Glutamatergic neuron (in vitro differentiated cells): ENCODE results near the gene SLC5A6. TPM values are rescaled to one million over a fixed set of nuclear protein-coding genes. Genes with fewer than 3 reads are reported as not detected.
"Not testable (repeated sequence)": the region's sequence is repeated elsewhere in the genome, so short reads cannot be mapped to it uniquely, and the experiment has no call there.

Experiments used
- DNase-seq: peaks from one replicate; pipeline ENCODE4 v3.0.0; 2022
- H3K27ac Mint-ChIP-seq: one replicate; pipeline ENCODE4 v1.8.0; 2020; ENCODE audit warnings: mild to moderate bottlenecking, mixed read lengths, inconsistent platforms; ENCODE audit not compliant: unreplicated experiment
- H3K27me3 Mint-ChIP-seq: one replicate; pipeline ENCODE4 v1.8.0; 2020; ENCODE audit warnings: mild to moderate bottlenecking, moderate library complexity, mixed read lengths, inconsistent platforms; ENCODE audit not compliant: unreplicated experiment
- H3K36me3 Mint-ChIP-seq: one replicate; pipeline ENCODE4 v1.8.0; 2020; ENCODE audit warnings: mild to moderate bottlenecking, mixed read lengths, inconsistent platforms; ENCODE audit not compliant: unreplicated experiment
- H3K4me1 Mint-ChIP-seq: one replicate; pipeline ENCODE4 v1.8.0; 2020; ENCODE audit warnings: mild to moderate bottlenecking, low read depth, mixed read lengths, inconsistent platforms; ENCODE audit not compliant: unreplicated experiment
- H3K4me3 Mint-ChIP-seq: one replicate; pipeline ENCODE4 v1.8.0; 2020; ENCODE audit warnings: mild to moderate bottlenecking, mixed read lengths, inconsistent platforms; ENCODE audit not compliant: unreplicated experiment
- H3K9me3 Mint-ChIP-seq: one replicate; pipeline ENCODE4 v1.8.0; 2020; ENCODE audit warnings: mild to moderate bottlenecking, moderate library complexity, mixed read lengths, inconsistent platforms; ENCODE audit not compliant: unreplicated experiment
- total RNA-seq: library from RNA; stranded (reverse); fragmentation: NEBNext Ultra II Directional; extraction: Animal tissue kit (Norgen Biotek cat#: 25700); gene quantifications from one replicate; pipeline ENCODE4 v1.2.1, GENCODE V29; 2021; ENCODE audit not compliant: unreplicated experiment
- TF ChIP-seq, protein P1 (sequence below): fragments of 200-600 bp; sonication (generic); IDR thresholded peaks from one replicate; pipeline ENCODE4 v1.5.0; 2021; ENCODE audit not compliant: partially characterized antibody, unreplicated experiment

Gene SLC5A6
- total RNA-seq, 1 donor from 2014 or later = 40.0 TPM

DNA sequence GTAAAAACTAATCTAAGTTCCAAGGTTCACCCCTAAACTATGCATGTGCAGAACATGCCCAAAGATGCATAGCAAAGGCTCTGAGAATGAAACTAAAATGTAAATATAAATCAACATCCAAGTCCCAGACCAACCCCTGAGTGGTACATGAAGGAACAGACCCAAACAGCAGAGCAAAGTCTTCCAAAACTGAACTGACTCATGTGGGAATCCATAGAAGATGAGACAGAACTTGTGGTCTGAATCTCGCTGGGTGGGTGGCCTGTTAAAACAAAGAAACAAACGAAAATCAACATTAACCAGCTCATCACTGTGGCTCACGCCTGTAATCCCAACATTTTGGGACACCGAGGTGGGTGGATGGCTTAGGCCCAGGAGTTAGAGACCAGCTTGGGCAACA is 29.7 kb downstream of the SLC5A6 start:
- Mint-ChIP-seq H3K27ac (no peak overlapping the region), H3K4me1 (peaks cover 3% of the 10 kb centered on the region), H3K27me3 (peaks cover 5% of the 10 kb centered on the region), H3K36me3 (no peaks in the 10 kb centered on the region), H3K4me3 (no peak overlapping the region), H3K9me3 (no peaks in the 10 kb centered on the region)
- DNase-seq = no peak
- TF ChIP-seq, protein P1, sequence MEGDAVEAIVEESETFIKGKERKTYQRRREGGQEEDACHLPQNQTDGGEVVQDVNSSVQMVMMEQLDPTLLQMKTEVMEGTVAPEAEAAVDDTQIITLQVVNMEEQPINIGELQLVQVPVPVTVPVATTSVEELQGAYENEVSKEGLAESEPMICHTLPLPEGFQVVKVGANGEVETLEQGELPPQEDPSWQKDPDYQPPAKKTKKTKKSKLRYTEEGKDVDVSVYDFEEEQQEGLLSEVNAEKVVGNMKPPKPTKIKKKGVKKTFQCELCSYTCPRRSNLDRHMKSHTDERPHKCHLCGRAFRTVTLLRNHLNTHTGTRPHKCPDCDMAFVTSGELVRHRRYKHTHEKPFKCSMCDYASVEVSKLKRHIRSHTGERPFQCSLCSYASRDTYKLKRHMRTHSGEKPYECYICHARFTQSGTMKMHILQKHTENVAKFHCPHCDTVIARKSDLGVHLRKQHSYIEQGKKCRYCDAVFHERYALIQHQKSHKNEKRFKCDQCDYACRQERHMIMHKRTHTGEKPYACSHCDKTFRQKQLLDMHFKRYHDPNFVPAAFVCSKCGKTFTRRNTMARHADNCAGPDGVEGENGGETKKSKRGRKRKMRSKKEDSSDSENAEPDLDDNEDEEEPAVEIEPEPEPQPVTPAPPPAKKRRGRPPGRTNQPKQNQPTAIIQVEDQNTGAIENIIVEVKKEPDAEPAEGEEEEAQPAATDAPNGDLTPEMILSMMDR = no peak

DNA sequence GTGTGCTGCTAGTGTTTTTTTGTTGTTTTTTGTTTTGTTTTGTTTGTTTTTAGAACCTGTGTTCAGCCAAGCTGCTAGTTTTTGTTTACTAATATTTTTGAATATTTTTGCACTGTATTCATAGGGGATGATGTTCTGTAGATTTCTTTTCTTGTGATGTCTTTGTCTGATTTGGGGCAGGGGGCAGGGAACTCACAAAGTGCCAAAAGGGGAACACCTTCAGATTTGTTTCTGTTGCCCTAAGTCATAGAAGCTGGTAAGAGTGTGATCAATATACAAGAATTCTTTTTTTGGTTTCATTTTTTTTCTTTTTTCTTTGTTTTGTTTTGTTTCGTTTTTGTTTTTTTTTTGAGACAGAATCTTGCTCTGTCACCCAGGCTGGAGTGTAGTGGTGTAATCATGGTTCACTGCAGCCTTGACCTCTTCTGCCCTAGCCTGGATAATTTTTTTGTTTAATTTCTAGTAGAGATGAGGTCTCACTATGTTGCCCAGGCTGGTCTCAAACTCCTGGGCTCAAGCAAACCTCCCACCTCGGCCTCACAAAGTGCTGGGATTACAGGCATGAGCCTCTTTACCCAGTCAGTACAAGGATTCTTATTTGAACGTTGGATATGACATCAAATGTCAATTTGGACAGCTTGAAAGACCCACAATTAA is 32.6 kb downstream of the SLC5A6 start:
- Mint-ChIP-seq H3K4me1 (peaks cover 3% of the 10 kb centered on the region), H3K4me3 (no peak overlapping the region), H3K36me3 (no peaks in the 10 kb centered on the region), H3K27ac (no peak overlapping the region), H3K27me3 (peaks cover 5% of the 10 kb centered on the region), H3K9me3 (no peaks in the 10 kb centered on the region)
- TF ChIP-seq, protein P1 = no peak
- no peak for DNase-seq

DNA sequence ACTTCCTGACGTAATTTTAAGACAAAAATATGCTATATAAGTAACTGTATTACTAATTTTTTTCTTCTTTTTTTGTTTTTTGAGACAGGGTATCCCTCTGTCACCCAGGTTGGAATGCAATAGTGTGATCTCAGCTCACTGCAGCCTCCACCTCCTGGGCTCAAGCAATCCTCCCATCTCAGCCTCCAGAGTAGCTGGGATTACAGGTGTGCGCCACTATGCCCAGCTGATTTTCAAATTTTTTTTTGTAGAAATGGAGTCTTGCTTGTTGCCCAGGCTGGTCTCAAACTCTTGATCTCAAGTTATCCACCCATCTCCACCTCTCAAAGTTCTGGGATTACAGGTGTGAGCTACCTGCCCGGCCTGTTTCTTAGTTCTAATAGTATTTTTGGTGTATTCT is 33.6 kb downstream of the SLC5A6 start:
- Mint-ChIP-seq H3K27me3 (peaks cover 5% of the 10 kb centered on the region), H3K9me3 (no peaks in the 10 kb centered on the region), H3K4me3 (no peak overlapping the region), H3K36me3 (no peaks in the 10 kb centered on the region), H3K4me1 (no peaks in the 10 kb centered on the region), H3K27ac (no peak overlapping the region)
- TF ChIP-seq, protein P1 = no peak
- no peak for DNase-seq

DNA sequence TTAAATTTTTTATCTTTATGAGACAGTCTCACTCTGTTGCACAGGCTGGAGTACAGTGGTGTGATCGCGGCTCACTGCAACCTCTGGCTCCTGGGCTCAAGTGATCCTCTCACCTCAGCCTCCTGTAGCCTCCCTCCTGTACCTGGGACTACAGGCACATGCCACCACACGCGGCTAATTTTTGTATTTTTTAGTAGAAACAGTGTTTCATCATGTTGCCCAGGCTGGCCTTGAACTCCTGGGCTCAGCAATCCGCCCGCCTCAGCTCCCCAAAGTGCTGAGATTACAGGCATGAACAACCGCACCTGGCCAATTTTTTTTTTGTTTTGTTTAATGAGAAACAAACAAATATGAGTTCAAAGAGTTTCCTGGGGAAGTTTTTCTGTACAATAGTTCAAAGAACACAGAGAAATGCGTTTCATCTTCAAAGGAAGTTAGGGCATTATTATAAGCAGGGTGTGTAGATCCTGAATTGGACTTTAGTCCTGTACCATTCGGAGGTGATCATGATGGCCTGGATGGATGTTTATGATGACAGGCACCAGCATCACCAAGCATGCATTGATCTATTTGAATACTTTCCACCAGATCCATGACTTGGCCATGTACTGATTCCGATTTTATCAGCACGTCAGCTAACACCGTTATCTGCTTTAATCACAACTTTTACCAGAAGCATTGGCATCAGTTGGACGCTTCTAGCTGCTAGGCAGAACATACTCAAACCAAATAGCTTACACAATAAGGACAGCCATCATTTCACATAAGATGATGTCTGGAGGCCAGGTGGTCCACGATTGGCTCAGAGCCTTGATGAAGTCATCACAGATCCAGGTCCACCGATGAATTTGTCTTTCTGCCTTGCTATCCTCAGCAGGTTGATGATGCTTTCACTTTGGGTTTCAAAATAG is 34.4 kb downstream of the SLC5A6 start:
- Mint-ChIP-seq H3K27me3 (peaks cover 5% of the 10 kb centered on the region), H3K36me3 (no peaks in the 10 kb centered on the region), H3K4me1 (no peaks in the 10 kb centered on the region), H3K27ac (no peak overlapping the region), H3K4me3 (no peak overlapping the region), H3K9me3 (no peaks in the 10 kb centered on the region)
- DNase-seq = no peak
- TF ChIP-seq, protein P1 = no peak

DNA sequence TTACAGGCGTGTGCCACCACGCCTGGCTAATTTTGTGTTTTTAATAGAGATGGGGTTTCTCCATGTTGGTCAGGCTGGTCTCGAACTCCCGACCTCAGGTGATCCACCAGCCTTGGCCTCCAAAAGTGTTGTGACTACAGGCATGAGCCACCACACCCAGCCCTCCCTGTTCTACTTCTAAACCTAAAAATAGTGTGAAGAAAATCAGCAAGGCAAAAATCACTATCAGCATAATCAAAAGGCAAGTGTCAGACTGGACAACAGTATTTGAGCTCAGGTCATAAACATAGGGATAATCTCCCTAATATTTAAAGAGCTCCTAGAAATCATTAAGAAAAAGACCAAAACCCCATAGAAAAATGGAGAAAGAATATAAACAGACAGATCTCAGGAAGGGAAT is 36.3 kb downstream of the SLC5A6 start:
- not testable (repeated sequence) for DNase-seq, H3K4me3 Mint-ChIP-seq, H3K27me3 Mint-ChIP-seq, H3K36me3 Mint-ChIP-seq, H3K4me1 Mint-ChIP-seq, H3K9me3 Mint-ChIP-seq, H3K27ac Mint-ChIP-seq
